ENCODE measurements around the gene CCDC122.

- TF ChIP-seq POLR2A (IDR thresholded peaks at IDR 0.05) (no peak), CTCF (IDR thresholded peaks at IDR 0.05) (no peak)
Measured at GRCh38 chr13:43800828-43801227, 78.7 kb downstream of the CCDC122 start.
